Karpas-422 (cell line): ENCODE results near the gene CD47. TPM values are rescaled to one million over a fixed set of nuclear protein-coding genes. Genes with fewer than 3 reads are reported as not detected.
A peak's percentile ranks its signal among the peaks of the same experiment; 100 is the strongest.

Experiments
- DNase-seq: peaks from one replicate; pipeline ENCODE4 v3.0.0-alpha.2; 2015
- H2AFZ ChIP-seq: fragments of 200-600 bp; sonication (generic); 2 replicates; pipeline ENCODE4 v1.6.1; 2014; ENCODE audit warnings: antibody characterized with exemption, low read length, mixed read lengths
- H3K27ac ChIP-seq: fragments of 200-600 bp; sonication (generic); 2 replicates; pipeline ENCODE4 v1.5.1; 2014; ENCODE audit warnings: mild to moderate bottlenecking, low read length, moderate library complexity
- H3K27me3 ChIP-seq: fragments of 200-600 bp; sonication (generic); 2 replicates; pipeline ENCODE4 v1.6.1; 2014; ENCODE audit warnings: low read length, mixed read lengths
- H3K36me3 ChIP-seq: fragments of 200-600 bp; sonication (generic); 2 replicates; pipeline ENCODE4 v1.6.1; 2014; ENCODE audit warnings: low read length, mixed read lengths; ENCODE audit not compliant: insufficient read depth
- H3K4me1 ChIP-seq: fragments of 200-600 bp; sonication (generic); 2 replicates; pipeline ENCODE4 v1.6.1; 2014; ENCODE audit warnings: mild to moderate bottlenecking, low read length, mixed read lengths
- H3K4me2 ChIP-seq: fragments of 200-600 bp; sonication (generic); 2 replicates; pipeline ENCODE4 v1.6.1; 2014; ENCODE audit warnings: low read length, low read depth, mild to moderate bottlenecking; ENCODE audit not compliant: poor library complexity, severe bottlenecking
- H3K4me3 ChIP-seq: fragments of 200-600 bp; sonication (generic); 2 replicates; pipeline ENCODE4 v1.5.1; 2014; ENCODE audit warnings: mild to moderate bottlenecking, antibody characterized with exemption, low read length, mixed read lengths
- H3K79me2 ChIP-seq: fragments of 200-600 bp; sonication (generic); 2 replicates; pipeline ENCODE4 v1.6.1; 2014; ENCODE audit warnings: mild to moderate bottlenecking, low read length, mixed read lengths
- H3K9ac ChIP-seq: fragments of 200-600 bp; sonication (generic); 2 replicates; pipeline ENCODE4 v1.6.0; 2014; ENCODE audit warnings: low read length
- H3K9me2 ChIP-seq: fragments of 200-600 bp; sonication (generic), shearing (Covaris generic); replicated peaks from 2 replicates; pipeline ENCODE4 v1.6.0; 2014; ENCODE audit warnings: mild to moderate bottlenecking, low read length, moderate library complexity; ENCODE audit not compliant: insufficient read depth
- H3K9me3 ChIP-seq: fragments of 300-700, 200-600 bp; sonication (generic); 2 replicates; pipeline ENCODE4 v1.6.1; 2014; ENCODE audit warnings: low read length, mixed read lengths
- H4K20me1 ChIP-seq: fragments of 200-600 bp; sonication (generic); 2 replicates; pipeline ENCODE4 v1.6.1; 2014; ENCODE audit warnings: mild to moderate bottlenecking, antibody characterized with exemption, low read length, low read depth; ENCODE audit not compliant: insufficient read depth
- total RNA-seq: library from RNA; depleted of rRNA; stranded (reverse); fragments of >200 nt; shearing (Covaris generic); gene quantifications from 2 replicates; pipeline ENCODE4 v1.2.3, GENCODE V29; 2014; ENCODE audit warnings: low replicate concordance

CD47 gene
- total RNA-seq, 1 experiment from 2014 or later, result 180 TPM

DNA sequence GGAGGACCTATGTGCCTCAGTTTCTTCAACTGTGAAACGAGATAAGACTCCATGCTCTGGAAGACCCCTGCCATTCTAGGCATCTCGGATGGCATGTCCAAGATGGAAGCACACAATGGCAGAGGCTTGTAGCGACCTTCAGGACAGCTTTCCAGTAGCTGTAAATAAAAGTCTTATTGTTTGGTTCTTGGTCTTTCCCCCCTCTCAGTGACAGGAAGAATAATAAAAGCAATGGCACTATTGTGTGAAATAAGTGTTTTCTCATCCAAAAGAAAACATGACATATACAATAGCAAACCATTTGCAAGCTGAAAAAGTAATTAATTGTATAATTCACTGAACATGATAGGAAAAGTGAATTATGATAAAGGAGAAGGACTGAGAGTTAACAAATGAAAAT, 32.5 kb upstream of the CD47 start:
- Histone ChIP-seq H3K9me3 (no peaks in the 10 kb centered on the region), H3K79me2 (no peaks in the 10 kb centered on the region), H3K27ac (peak overlapping the region; percentile 97), H3K27me3 (no peaks in the 10 kb centered on the region), H3K9me2 (no peaks in the 10 kb centered on the region), H3K9ac (no peak overlapping the region), H3K4me3 (no peak overlapping the region; the same call in 1 of the 2 replicates), H2AFZ (no peak overlapping the region), H3K36me3 (no peaks in the 10 kb centered on the region), H3K4me2 (peak overlapping the region; percentile 92), H4K20me1 (no peaks in the 10 kb centered on the region), H3K4me1 (peaks cover 48% of the 10 kb centered on the region)
- DNase-seq, result no peak

DNA sequence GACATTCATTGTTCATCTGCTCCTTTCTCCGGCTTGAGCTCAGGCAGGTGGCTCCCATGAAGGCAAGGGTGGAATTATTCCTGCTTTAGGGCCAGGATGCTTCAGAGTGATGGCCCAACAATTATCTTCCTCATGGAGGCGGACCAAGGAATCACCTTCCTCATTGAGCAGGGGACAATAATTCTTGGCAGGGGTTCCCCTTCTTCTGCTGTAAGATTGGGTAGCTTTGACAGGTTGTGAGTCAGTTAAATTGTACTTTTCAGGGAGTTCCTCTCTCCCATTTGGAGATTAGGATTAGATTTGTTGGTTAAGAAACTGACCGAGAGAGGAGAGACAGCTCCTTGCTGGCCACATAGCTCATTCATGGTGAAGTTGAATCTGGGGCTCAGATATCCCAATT, 31.4 kb upstream of the CD47 start:
- Histone ChIP-seq H2AFZ (no peak overlapping the region), H3K27me3 (no peaks in the 10 kb centered on the region), H3K27ac (no peak overlapping the region), H3K9ac (no peak overlapping the region), H3K4me3 (no peak overlapping the region), H3K9me2 (no peaks in the 10 kb centered on the region), H4K20me1 (no peaks in the 10 kb centered on the region), H3K9me3 (no peaks in the 10 kb centered on the region), H3K4me1 (peaks cover 45% of the 10 kb centered on the region), H3K79me2 (no peaks in the 10 kb centered on the region), H3K36me3 (no peaks in the 10 kb centered on the region), H3K4me2 (no peak overlapping the region)
- DNase-seq, result no peak

DNA sequence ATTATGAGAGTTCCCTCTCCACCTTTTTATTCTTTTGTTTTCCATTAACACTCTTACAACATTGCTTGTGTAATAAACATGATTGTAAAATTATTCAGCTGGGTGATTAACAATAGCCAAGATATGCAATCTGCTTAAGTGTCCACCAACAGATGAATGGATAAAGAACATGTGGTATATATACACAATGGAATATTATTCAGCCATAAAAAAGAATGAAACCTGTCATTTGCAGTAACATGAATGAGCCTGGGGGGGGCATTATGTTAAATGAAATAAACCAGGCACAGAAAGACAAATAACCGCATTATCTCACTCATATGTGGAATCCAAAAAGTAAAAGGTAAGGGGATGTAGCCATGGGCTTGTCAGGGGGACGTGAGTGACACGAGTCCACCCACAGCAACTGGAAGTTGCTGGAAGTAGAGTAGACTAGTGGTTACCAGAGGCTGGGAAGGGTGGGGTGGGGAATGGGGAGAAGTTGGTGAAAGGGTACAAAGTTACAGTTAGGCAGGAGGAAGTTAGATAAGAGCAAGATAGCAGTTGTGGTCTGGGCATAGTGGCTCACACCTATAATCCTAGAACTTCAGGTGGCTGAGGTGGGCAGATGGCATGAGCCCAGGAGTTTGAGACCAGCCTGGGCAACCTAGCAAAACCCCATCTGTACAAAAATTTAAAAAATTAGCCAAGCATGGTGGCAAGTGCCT, 28.7 kb upstream of the CD47 start:
- no peaks in the 10 kb centered on the region for H3K9me3 ChIP-seq

DNA sequence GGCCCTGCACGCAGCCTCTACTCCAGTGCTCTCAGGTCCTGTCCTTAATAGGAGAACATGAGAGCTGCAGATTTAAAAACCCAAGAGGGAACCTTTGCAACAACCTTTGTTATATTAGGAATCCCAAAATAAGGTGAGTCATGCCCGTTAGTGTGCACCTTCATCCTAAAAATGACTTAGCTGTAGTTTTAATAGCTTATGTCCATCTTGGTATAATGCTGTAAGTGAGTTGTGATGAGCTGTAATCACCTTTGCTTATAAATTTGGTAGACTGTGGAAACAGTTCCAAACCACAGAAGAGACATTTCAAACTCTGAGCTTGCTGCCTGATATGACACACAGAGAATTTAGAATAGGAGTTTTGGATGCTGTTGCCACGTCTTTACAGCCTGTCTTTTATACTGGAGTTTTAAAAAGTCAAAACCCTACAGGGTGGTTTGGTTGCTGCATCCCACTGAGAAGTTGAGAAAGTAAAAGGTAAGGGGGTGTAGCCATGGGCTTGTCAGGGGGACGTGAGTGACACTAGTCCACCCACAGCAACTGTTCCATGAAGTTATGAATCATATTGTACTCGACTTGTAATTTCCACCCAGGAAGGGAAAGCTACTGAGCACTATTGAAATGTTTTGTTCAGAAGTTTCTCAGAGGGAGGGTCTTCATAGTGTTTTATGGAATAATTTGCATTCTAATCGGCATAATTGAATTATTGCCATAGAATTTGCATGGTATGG, 27.4 kb upstream of the CD47 start:
- H4K20me1 ChIP-seq, result no peaks in the 10 kb centered on the region
- H2AFZ ChIP-seq, result no peak overlapping the region

More for the DNA sequence above, 28.7 kb upstream of the CD47 start:
- no peaks in the 10 kb centered on the region for H3K27me3 ChIP-seq
- no peaks in the 10 kb centered on the region for H3K79me2 ChIP-seq
- no peak overlapping the region for H3K4me3 ChIP-seq
- no peaks in the 10 kb centered on the region for H3K9me2 ChIP-seq
- H3K4me2 ChIP-seq, result no peak overlapping the region
- H3K4me1 ChIP-seq, result peaks cover 21% of the 10 kb centered on the region
- no peak for DNase-seq
- H2AFZ ChIP-seq, result no peak overlapping the region
- no peaks in the 10 kb centered on the region for H4K20me1 ChIP-seq
- H3K9ac ChIP-seq, result no peak overlapping the region
- H3K27ac ChIP-seq, result no peak overlapping the region
- H3K36me3 ChIP-seq, result no peaks in the 10 kb centered on the region

DNA sequence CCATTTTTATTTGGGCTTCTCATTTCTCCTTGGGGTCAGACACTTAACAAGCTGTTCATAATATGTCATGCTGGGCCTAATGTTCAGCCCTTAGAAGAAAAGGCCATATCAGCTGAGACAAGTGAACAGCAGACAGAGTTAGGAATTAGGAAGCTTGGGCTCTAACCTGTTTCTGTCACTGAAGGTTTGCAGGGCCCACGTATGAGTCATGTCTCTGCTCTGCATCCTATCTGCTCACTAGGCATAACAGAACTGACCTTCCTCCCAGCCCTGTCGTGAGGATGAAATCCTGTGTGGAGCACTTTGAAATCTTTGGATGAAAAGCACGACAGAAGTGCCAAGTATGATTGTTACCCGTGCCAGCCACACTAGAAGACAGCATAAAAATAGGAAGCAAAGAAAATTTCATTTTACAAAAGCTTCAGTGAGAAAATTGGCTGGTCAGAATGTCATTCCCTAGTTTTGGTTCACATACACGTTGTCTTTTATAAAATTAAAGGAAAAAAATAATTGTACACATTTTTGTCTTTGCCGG, 26.5 kb upstream of the CD47 start:
- H3K27me3 ChIP-seq, result no peaks in the 10 kb centered on the region
- no peak overlapping the region for H2AFZ ChIP-seq
- no peaks in the 10 kb centered on the region for H3K9me3 ChIP-seq
- H3K36me3 ChIP-seq, result no peaks in the 10 kb centered on the region
- no peaks in the 10 kb centered on the region for H4K20me1 ChIP-seq
- no peak overlapping the region for H3K9ac ChIP-seq
- no peak overlapping the region for H3K4me3 ChIP-seq
- no peaks in the 10 kb centered on the region for H3K79me2 ChIP-seq
- no peaks in the 10 kb centered on the region for H3K4me1 ChIP-seq
- H3K27ac ChIP-seq, result no peak overlapping the region
- no peak for DNase-seq
- no peaks in the 10 kb centered on the region for H3K9me2 ChIP-seq
- H3K4me2 ChIP-seq, result no peak overlapping the region

More for the DNA sequence above, 27.4 kb upstream of the CD47 start:
- Histone ChIP-seq H3K27ac (no peak overlapping the region), H3K9ac (no peak overlapping the region), H3K4me1 (peaks cover 8% of the 10 kb centered on the region), H3K4me3 (no peak overlapping the region), H3K9me2 (no peaks in the 10 kb centered on the region), H3K9me3 (no peaks in the 10 kb centered on the region), H3K4me2 (no peak overlapping the region), H3K36me3 (no peaks in the 10 kb centered on the region), H3K79me2 (no peaks in the 10 kb centered on the region), H3K27me3 (no peaks in the 10 kb centered on the region)
- no peak for DNase-seq

DNA sequence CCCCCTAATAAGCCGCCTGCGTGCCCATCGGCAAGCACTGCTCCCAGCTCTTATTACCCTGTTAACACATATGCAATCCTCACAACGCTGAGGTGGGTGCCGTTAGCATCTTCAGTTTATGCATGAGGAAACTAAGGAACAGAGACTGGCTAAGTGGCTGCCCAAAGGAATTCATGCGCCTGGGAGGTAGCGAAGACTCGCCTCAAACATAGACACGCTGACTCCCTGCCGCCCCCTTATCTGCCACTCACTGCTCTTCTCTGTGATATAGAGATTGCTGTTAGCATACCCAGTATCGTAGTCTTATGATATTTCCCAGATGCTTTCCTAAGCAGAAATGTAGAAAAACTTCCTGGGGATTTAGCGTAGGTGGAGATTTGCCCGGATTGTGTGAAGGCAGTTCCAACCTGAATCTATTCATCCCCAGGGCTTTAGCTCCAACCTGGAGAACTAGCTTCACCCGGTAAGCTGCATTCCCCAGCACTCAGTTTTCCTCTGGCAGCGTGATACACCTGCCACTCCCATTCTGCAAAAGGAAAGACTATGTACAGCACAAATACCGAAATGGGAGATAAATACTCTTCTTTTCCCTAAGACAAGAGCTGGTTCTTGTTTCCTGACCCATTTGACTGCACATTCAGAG, 23.7 kb upstream of the CD47 start:
- Histone ChIP-seq H3K27ac (no peak overlapping the region), H3K9me3 (no peaks in the 10 kb centered on the region), H3K9me2 (no peaks in the 10 kb centered on the region), H3K9ac (no peak overlapping the region), H3K79me2 (no peaks in the 10 kb centered on the region), H3K36me3 (no peaks in the 10 kb centered on the region), H3K4me3 (no peak overlapping the region), H3K4me1 (peaks cover 2% of the 10 kb centered on the region; the same call in 1 of the 2 replicates), H3K4me2 (no peak overlapping the region), H2AFZ (no peak overlapping the region), H3K27me3 (no peaks in the 10 kb centered on the region), H4K20me1 (no peaks in the 10 kb centered on the region)
- no peak for DNase-seq

DNA sequence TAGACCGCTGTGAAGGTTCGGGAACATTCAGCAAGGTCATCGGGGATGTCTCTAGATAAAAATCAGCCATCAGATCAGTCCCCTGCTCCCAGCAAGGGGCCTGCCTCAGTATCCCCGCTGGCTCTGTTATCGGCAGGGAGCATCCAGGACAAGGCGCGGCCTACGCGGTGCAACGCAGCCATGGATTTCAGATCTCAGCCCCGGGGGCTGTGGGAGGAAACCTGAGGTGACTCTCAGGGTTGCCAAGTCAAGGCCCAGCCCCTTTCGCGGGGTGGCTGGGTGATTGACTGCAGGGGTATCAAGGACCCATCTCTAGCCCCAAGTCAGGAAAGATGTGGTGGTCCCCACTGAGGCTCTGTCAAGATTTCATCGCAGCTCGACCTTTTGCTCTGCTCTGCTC, 23.1 kb upstream of the CD47 start:
- DNase-seq, result no peak
- Histone ChIP-seq H3K4me1 (peaks cover 2% of the 10 kb centered on the region; the same call in 1 of the 2 replicates), H2AFZ (no peak overlapping the region), H3K79me2 (no peaks in the 10 kb centered on the region), H3K4me3 (no peak overlapping the region), H3K27ac (no peak overlapping the region), H3K9ac (no peak overlapping the region), H3K9me2 (no peaks in the 10 kb centered on the region), H3K27me3 (no peaks in the 10 kb centered on the region), H3K9me3 (no peaks in the 10 kb centered on the region), H4K20me1 (no peaks in the 10 kb centered on the region), H3K36me3 (no peaks in the 10 kb centered on the region), H3K4me2 (no peak overlapping the region)

DNA sequence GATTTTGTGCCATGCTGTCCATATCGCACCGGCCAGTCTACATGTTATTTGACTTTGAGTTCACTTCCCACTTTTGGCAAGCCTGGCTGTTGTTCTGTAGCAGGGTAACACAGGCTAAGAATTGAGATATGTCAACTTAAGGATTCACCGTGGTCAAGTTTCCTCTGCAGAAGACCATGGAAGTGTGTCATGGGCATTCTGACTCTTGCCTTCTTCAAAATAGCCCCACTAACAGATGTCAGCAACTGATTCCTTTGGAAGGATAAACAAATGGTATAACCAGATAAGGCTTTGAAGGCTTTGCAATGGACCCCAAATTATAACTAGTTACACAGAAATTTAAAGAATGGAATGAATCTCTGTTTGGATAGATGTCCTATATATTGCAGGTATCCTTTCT, 20.1 kb upstream of the CD47 start:
- Histone ChIP-seq H3K36me3 (no peaks in the 10 kb centered on the region), H2AFZ (no peak overlapping the region), H3K27me3 (no peaks in the 10 kb centered on the region), H3K9me2 (no peaks in the 10 kb centered on the region), H3K79me2 (no peaks in the 10 kb centered on the region), H3K9ac (no peak overlapping the region), H3K4me3 (no peak overlapping the region), H3K4me2 (no peak overlapping the region), H3K27ac (no peak overlapping the region), H3K9me3 (no peaks in the 10 kb centered on the region), H4K20me1 (no peaks in the 10 kb centered on the region), H3K4me1 (peaks cover 2% of the 10 kb centered on the region; the same call in 1 of the 2 replicates)
- DNase-seq, result no peak
